ENCODE measurements around the gene GPRIN2.

GRCh38 chr10:46544989-46545791 lies 11.3 kb downstream of the GPRIN2 start:
- no peak for TF ChIP-seq CTCF (conservative IDR thresholded peaks at IDR 0.05)
- no peak for TF ChIP-seq ZFX (IDR thresholded peaks at IDR 0.05)

Measured in C4-2B (cell line).